ENCODE results near the gene PPP4R4.

Gene PPP4R4

GRCh38 chr14:94309721-94310120 lies 135.6 kb downstream of the PPP4R4 start:
- no peak overlapping the region for H3K4me3 Mint-ChIP-seq
- no peaks in the 10 kb centered on the region for H3K4me1 Mint-ChIP-seq (ENCODE audit: low read depth)
- no peak overlapping the region for H3K27ac Mint-ChIP-seq
- no peaks in the 10 kb centered on the region for H3K36me3 Mint-ChIP-seq (ENCODE audit: low read depth)
- H3K9me3 Mint-ChIP-seq: peaks cover 15% of the 10 kb centered on the region
- no peaks in the 10 kb centered on the region for H3K27me3 Mint-ChIP-seq (ENCODE audit: low read depth)

- Mint-ChIP-seq H3K9me3 (peaks cover 15% of the 10 kb centered on the region), H3K4me1 (ENCODE audit: low read depth) (no peaks in the 10 kb centered on the region), H3K27me3 (ENCODE audit: low read depth) (no peaks in the 10 kb centered on the region), H3K4me3 (no peak overlapping the region), H3K27ac (no peak overlapping the region), H3K36me3 (ENCODE audit: low read depth) (no peaks in the 10 kb centered on the region)
Measured at GRCh38 chr14:94310248-94310647, 136.1 kb downstream of the PPP4R4 start.

- H3K36me3 Mint-ChIP-seq (ENCODE audit: low read depth): no peaks in the 10 kb centered on the region
- no peaks in the 10 kb centered on the region for H3K4me1 Mint-ChIP-seq (ENCODE audit: low read depth)
- H3K27ac Mint-ChIP-seq: no peak overlapping the region
- H3K27me3 Mint-ChIP-seq (ENCODE audit: low read depth): no peaks in the 10 kb centered on the region
- H3K9me3 Mint-ChIP-seq: peaks cover 5% of the 10 kb centered on the region
- no peak overlapping the region for H3K4me3 Mint-ChIP-seq
Measured at GRCh38 chr14:94312481-94313246, 138.5 kb downstream of the PPP4R4 start.

GRCh38 chr14:94313991-94314655 lies 140.0 kb downstream of the PPP4R4 start:
- H3K9me3 Mint-ChIP-seq: peaks cover under 1% of the 10 kb centered on the region
- H3K4me3 Mint-ChIP-seq: no peak overlapping the region
- H3K27me3 Mint-ChIP-seq (ENCODE audit: low read depth): no peaks in the 10 kb centered on the region
- no peak overlapping the region for H3K27ac Mint-ChIP-seq
- no peaks in the 10 kb centered on the region for H3K36me3 Mint-ChIP-seq (ENCODE audit: low read depth)
- no peaks in the 10 kb centered on the region for H3K4me1 Mint-ChIP-seq (ENCODE audit: low read depth)

GRCh38 chr14:94314890-94315289 lies 140.8 kb downstream of the PPP4R4 start:
- Mint-ChIP-seq H3K9me3 (no peaks in the 10 kb centered on the region), H3K36me3 (ENCODE audit: low read depth) (no peaks in the 10 kb centered on the region), H3K4me3 (no peak overlapping the region), H3K4me1 (ENCODE audit: low read depth) (no peaks in the 10 kb centered on the region), H3K27me3 (ENCODE audit: low read depth) (no peaks in the 10 kb centered on the region), H3K27ac (no peak overlapping the region)

GRCh38 chr14:94316692-94317091 lies 142.6 kb downstream of the PPP4R4 start:
- no peak overlapping the region for H3K27ac Mint-ChIP-seq
- H3K36me3 Mint-ChIP-seq (ENCODE audit: low read depth): no peaks in the 10 kb centered on the region
- no peaks in the 10 kb centered on the region for H3K4me1 Mint-ChIP-seq (ENCODE audit: low read depth)
- no peaks in the 10 kb centered on the region for H3K27me3 Mint-ChIP-seq (ENCODE audit: low read depth)
- H3K4me3 Mint-ChIP-seq: no peak overlapping the region
- H3K9me3 Mint-ChIP-seq: no peaks in the 10 kb centered on the region

- H3K36me3 Mint-ChIP-seq (ENCODE audit: low read depth): no peaks in the 10 kb centered on the region
- H3K4me1 Mint-ChIP-seq (ENCODE audit: low read depth): no peaks in the 10 kb centered on the region
- H3K4me3 Mint-ChIP-seq: no peak overlapping the region
- H3K27ac Mint-ChIP-seq: no peak overlapping the region
- H3K27me3 Mint-ChIP-seq (ENCODE audit: low read depth): no peaks in the 10 kb centered on the region
- no peaks in the 10 kb centered on the region for H3K9me3 Mint-ChIP-seq
Measured at GRCh38 chr14:94317259-94317658, 143.1 kb downstream of the PPP4R4 start.

- Mint-ChIP-seq H3K27me3 (ENCODE audit: low read depth) (no peaks in the 10 kb centered on the region), H3K4me1 (ENCODE audit: low read depth) (no peaks in the 10 kb centered on the region), H3K9me3 (no peaks in the 10 kb centered on the region), H3K4me3 (no peak overlapping the region), H3K36me3 (ENCODE audit: low read depth) (no peaks in the 10 kb centered on the region), H3K27ac (no peak overlapping the region)
Measured at GRCh38 chr14:94320243-94320642, 146.1 kb downstream of the PPP4R4 start.

- no peaks in the 10 kb centered on the region for H3K9me3 Mint-ChIP-seq
- no peaks in the 10 kb centered on the region for H3K4me1 Mint-ChIP-seq (ENCODE audit: low read depth)
Measured at GRCh38 chr14:94321421-94322271, 147.5 kb downstream of the PPP4R4 start.

GRCh38 chr14:94322648-94323570 lies 148.8 kb downstream of the PPP4R4 start, which contains the start of gene SERPINA6:
TSS of gene SERPINA6 (minus strand) at chr14:94323336. CDS start at chr14:94314648, 8,688 bp downstream.
- Mint-ChIP-seq H3K36me3 (ENCODE audit: low read depth) (no peaks in the 10 kb centered on the region), H3K9me3 (no peaks in the 10 kb centered on the region), H3K27me3 (ENCODE audit: low read depth) (no peaks in the 10 kb centered on the region), H3K27ac (no peak within 1 kb of the TSS), H3K4me3 (no peak within 1 kb of the TSS), H3K4me1 (ENCODE audit: low read depth) (no peaks in the 10 kb centered on the region)

More at GRCh38 chr14:94321421-94322271, 147.5 kb downstream of the PPP4R4 start:
- Mint-ChIP-seq H3K27ac (no peak overlapping the region), H3K36me3 (ENCODE audit: low read depth) (no peaks in the 10 kb centered on the region), H3K4me3 (no peak overlapping the region), H3K27me3 (ENCODE audit: low read depth) (no peaks in the 10 kb centered on the region)

GRCh38 chr14:94328196-94328595 lies 154.1 kb downstream of the PPP4R4 start:
- no peaks in the 10 kb centered on the region for H3K36me3 Mint-ChIP-seq (ENCODE audit: low read depth)
- H3K9me3 Mint-ChIP-seq: no peaks in the 10 kb centered on the region
- no peak overlapping the region for H3K27ac Mint-ChIP-seq
- no peaks in the 10 kb centered on the region for H3K4me1 Mint-ChIP-seq (ENCODE audit: low read depth)
- H3K27me3 Mint-ChIP-seq (ENCODE audit: low read depth): peaks cover 14% of the 10 kb centered on the region
- H3K4me3 Mint-ChIP-seq: no peak overlapping the region
